Measurements from ENCODE around the gene R3HDM2. TPM values are rescaled to one million over a fixed set of nuclear protein-coding genes. Genes with fewer than 3 reads are reported as not detected.

Gene R3HDM2
- total RNA-seq, 1 donor, result 22.3 TPM

DNA sequence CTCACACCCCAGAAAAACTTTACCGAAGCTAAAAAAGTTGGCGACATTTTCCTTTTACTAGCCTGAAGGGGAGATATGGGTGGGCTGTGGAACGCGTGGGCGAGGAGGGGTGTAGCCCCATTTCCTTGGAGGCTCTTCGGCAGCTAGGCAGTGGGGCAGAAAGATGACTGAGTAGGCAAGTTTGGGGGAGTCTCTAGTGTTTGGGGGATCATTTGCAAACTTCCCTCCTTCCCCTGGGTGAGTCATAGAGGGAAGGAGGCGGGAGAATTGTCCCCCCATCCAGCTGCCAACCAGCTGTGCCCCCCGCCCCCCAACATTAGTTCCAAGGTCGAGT is 31.0 kb upstream of the R3HDM2 start:
- H3K4me3 ChIP-seq (ENCODE audit: low read depth, low read length), result peak overlapping the region; percentile 76
- TF ChIP-seq, protein P1, sequence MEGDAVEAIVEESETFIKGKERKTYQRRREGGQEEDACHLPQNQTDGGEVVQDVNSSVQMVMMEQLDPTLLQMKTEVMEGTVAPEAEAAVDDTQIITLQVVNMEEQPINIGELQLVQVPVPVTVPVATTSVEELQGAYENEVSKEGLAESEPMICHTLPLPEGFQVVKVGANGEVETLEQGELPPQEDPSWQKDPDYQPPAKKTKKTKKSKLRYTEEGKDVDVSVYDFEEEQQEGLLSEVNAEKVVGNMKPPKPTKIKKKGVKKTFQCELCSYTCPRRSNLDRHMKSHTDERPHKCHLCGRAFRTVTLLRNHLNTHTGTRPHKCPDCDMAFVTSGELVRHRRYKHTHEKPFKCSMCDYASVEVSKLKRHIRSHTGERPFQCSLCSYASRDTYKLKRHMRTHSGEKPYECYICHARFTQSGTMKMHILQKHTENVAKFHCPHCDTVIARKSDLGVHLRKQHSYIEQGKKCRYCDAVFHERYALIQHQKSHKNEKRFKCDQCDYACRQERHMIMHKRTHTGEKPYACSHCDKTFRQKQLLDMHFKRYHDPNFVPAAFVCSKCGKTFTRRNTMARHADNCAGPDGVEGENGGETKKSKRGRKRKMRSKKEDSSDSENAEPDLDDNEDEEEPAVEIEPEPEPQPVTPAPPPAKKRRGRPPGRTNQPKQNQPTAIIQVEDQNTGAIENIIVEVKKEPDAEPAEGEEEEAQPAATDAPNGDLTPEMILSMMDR (IDR thresholded peaks at IDR 0.05; ENCODE audit: insufficient read depth, low read length), result peak; percentile 3
- peak; percentile 22 for DNase-seq (ENCODE audit: low read depth)

DNA sequence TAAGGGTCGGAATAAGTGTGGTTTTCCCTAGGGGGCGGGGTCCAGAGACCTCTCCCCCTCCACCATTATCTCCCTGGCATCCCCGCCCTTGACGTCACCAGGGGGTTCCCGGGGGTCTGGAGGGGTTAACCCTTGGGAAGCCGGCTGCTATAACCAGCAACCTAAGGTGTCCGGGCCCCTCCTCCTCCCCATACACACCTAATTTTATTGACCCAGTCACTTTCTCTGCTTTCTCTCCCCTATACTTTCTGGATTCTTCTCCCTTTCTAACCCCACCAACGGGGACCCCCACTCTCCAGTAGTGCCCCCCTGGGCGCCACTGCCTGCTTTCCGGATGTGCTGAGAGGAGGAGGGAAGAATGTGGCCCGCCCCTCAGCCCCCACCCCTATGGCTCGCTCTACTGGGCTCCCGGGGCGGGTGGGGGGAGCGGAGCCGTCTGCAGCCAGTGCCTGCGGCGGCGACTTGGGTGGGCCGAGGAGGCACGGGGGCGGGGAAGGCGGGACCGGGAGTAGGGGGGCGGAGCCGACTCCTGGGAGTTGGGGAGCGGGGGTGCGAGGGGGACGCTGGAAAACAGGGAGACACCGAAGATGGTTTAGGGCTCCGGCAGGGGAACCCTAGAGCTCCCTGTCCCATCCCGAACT is 30.6 kb upstream of the R3HDM2 start:
- TF ChIP-seq, protein P1 (IDR thresholded peaks at IDR 0.05; ENCODE audit: insufficient read depth, low read length), result no peak
- DNase-seq (ENCODE audit: low read depth), result peak; percentile 39

DNA sequence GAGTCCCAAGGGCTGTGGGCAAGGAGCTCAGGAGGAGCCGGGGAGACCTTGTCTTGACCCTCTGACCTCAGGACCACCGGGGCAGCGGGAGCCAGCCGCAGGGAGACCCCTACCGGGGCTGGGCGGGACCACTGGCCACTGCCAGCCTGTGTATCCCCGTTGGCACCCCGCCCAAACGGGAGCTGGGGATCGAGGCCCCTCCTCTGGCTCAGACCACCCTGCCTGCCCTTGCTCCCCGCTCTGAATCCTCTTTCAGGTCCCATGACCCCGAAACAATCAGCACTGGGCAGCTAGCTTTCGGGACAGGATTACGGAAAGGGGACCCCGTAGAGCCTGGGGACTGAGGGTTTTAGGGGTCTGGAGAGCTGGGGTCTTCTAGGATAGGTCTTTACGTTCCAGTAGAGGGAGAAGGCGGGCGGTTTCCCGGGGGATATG is 30.0 kb upstream of the R3HDM2 start:
- TF ChIP-seq, protein P1 (IDR thresholded peaks at IDR 0.05; ENCODE audit: insufficient read depth, low read length), result no peak
- H3K4me3 ChIP-seq (ENCODE audit: low read depth, low read length), result peak overlapping the region; percentile 76
- no peak for DNase-seq (ENCODE audit: low read depth)

More for the DNA sequence above, 30.6 kb upstream of the R3HDM2 start:
- peak overlapping the region; percentile 76 for H3K4me3 ChIP-seq (ENCODE audit: low read depth, low read length)

DNA sequence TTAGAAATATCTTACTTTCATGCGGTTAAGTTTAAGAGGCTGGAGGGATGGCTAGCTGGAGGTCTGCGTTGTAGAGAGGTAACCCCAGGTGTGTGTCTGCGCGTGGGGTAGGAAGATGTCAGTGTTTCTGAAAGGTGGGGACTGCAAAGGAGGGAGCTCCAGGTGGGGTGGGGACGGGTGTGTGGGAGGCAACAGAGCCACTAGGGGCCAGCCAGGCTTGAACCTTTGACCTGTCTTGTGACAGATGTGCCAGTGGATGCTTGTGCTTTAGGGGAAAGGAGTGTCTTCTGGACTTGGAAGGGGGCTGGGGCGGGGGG is 29.6 kb upstream of the R3HDM2 start:
- TF ChIP-seq, protein P1 (IDR thresholded peaks at IDR 0.05; ENCODE audit: insufficient read depth, low read length), result no peak

DNA sequence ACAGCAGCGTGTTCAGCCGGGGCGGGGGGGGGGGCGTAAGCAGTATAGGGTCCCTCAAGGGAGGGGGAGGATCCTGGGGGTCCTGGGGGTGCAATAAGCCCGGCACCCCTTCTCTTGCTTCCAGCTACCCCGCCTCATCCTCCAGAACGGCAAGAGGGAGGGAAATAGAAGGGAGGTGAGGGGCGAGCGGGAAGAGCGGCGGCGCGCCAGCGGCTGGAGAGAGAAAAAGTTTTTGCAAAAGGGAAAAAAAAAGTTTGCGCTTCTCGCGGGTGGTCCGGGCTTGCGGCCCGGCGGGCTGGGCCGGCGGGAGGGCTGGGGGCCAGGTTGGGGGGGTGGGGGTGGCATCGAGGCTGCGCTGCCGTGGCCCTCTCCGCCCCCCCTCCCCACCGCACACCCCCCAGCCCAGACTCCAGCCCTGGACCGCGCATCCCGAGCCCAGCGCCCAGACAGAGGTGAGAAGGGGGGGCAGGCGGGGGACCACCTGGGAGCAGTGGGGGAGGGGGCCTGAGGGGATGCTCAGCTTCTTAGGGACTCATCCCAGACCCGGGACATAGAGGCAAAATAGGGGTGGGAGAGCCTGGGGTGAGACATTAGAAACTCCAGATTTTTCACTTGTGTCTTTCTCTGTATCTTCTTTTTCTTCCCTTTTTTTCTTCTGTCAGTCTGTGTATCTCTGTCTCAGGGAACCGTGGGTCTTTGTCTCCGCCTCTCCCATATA is 29.1 kb upstream of the R3HDM2 start, which contains the start of gene GLI1:
TSS of gene GLI1 (plus strand) at position 36 of the 718 bp plus-strand sequence. CDS start 3,907 bp downstream, outside the sequence.
- DNase-seq (ENCODE audit: low read depth), result no peak
- TF ChIP-seq, protein P1 (IDR thresholded peaks at IDR 0.05; ENCODE audit: insufficient read depth, low read length), result no peak

More for the DNA sequence above, 29.6 kb upstream of the R3HDM2 start:
- no peak for DNase-seq (ENCODE audit: low read depth)
- peak overlapping the region; percentile 76 for H3K4me3 ChIP-seq (ENCODE audit: low read depth, low read length)

DNA sequence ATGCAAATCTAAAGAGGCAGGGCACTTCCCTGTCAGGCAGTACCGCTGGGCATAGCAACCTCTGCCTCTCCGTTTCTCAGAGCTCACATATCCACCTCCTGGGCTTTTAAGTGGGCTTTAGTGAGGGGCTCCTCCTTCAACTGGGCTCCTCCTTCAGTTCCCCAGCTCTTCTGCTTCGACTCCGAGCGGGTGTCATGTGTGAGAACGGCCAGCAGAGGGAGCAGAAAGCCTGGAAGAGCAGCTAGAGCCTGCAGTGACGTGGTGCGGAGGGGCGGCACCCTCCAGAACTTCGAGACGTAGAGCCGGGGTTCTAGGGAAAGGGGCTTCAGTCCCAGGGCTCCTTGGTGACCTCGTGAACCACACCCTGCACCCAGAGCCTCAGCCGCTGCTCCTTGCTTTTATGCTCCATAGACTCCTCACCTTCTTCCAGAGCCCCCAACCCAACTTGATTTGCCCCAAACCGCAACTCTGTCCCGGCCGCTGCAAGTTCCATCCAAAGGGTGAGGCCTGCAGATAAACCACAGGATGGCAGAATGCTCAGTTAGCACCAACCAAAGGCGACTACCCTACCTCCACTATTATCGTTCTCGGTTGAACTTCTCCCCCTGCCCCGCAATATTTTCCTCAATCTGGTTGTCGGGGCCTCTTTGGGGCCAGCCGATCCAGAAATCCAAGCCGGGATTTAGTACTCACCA is 28.4 kb upstream of the R3HDM2 start:
- peak overlapping the region; percentile 76 for H3K4me3 ChIP-seq (ENCODE audit: low read depth, low read length)
- TF ChIP-seq, protein P1 (IDR thresholded peaks at IDR 0.05; ENCODE audit: insufficient read depth, low read length), result peak; percentile 93
- peak; percentile 97 for DNase-seq (ENCODE audit: low read depth)

More for the DNA sequence above, 29.1 kb upstream of the R3HDM2 start, which contains the start of gene GLI1:
- H3K4me3 ChIP-seq (ENCODE audit: low read depth, low read length), result peak within 1 kb of the TSS; percentile 76
